Naive B cell (primary cell): ENCODE data around the gene ZNF770. TPM values are rescaled to one million over a fixed set of nuclear protein-coding genes. Genes with fewer than 3 reads are reported as not detected.

Experiments used
- polyA plus RNA-seq, 6 donors: library from polyadenylated mRNA; unstranded; fragments of 300-500 nt; fragmentation: Illumina TruSeq; gene quantifications; one replicate each; pipeline ENCODE4 v1.2.3, GENCODE V29; 2021; ENCODE audit warnings: low read depth in 6 of 6

ZNF770 gene
- polyA plus RNA-seq, 6 donors from 2014 or later: 67.4 to 180 (median 148) TPM

Other genes starting within 250 kb of the ZNF770 start
- gene GJD2, start 233.3 kb downstream of the ZNF770 start, polyA plus RNA-seq: not detected
- gene ACTC1, start 192.7 kb downstream of the ZNF770 start, polyA plus RNA-seq: not detected
- gene AQR, start 18.5 kb downstream of the ZNF770 start, polyA plus RNA-seq: 10 to 100 TPM in 4 of 6 donors, 1 to 10 TPM in 2; 6.3 to 16.6 (median 11.2) TPM
- not detected for gene NANOGP8, start 97.0 kb upstream of the ZNF770 start, polyA plus RNA-seq